GM18498 (cell line): Measurements from ENCODE around the gene UGT3A1.
"Not testable (repeated sequence)": the region's sequence is repeated elsewhere in the genome, so short reads cannot be mapped to it uniquely, and the experiment has no call there.

ENCODE experiments used
- ATAC-seq: cut with Tn5 transposase; IDR thresholded peaks from one replicate; pipeline ENCODE4 v1.9.1; 2021; ENCODE audit warnings: mild to moderate bottlenecking, moderate library complexity; ENCODE audit not compliant: unreplicated experiment

The UGT3A1 gene

GRCh38 chr5:35990941-35991611 is at the start of gene UGT3A1:
Gene UGT3A1, minus strand, starts transcription at chr5:35991390. Its CDS starts 150 bp downstream, at chr5:35991240.
- ATAC-seq = no peak

- no peak for ATAC-seq
Measured at GRCh38 chr5:36035696-36036095, 44.5 kb upstream of the UGT3A1 start.

GRCh38 chr5:36034536-36035134 is 43.4 kb upstream of the UGT3A1 start:
- not testable (repeated sequence) for ATAC-seq

GRCh38 chr5:36033486-36033885 is 42.3 kb upstream of the UGT3A1 start:
- no peak for ATAC-seq

- no peak for ATAC-seq
Measured at GRCh38 chr5:36033047-36033446, 41.9 kb upstream of the UGT3A1 start.

- no peak for ATAC-seq
Measured at GRCh38 chr5:36031223-36031622, 40.0 kb upstream of the UGT3A1 start.

GRCh38 chr5:36029914-36030313 is 38.7 kb upstream of the UGT3A1 start:
- ATAC-seq = no peak

GRCh38 chr5:36028816-36029465 is 37.8 kb upstream of the UGT3A1 start:
- ATAC-seq = no peak

GRCh38 chr5:36027711-36028110 is 36.5 kb upstream of the UGT3A1 start:
- ATAC-seq = no peak

GRCh38 chr5:36026706-36027465 is 35.7 kb upstream of the UGT3A1 start:
- ATAC-seq = no peak

GRCh38 chr5:36022246-36022645 is 31.1 kb upstream of the UGT3A1 start:
- ATAC-seq = not testable (repeated sequence)

- not testable (repeated sequence) for ATAC-seq
Measured at GRCh38 chr5:36019584-36019983, 28.4 kb upstream of the UGT3A1 start.

GRCh38 chr5:36017622-36018021 is 26.4 kb upstream of the UGT3A1 start:
- ATAC-seq = no peak

- ATAC-seq = no peak
Measured at GRCh38 chr5:36017004-36017403, 25.8 kb upstream of the UGT3A1 start.

- ATAC-seq = no peak
Measured at GRCh38 chr5:36013182-36013581, 22.0 kb upstream of the UGT3A1 start.

GRCh38 chr5:36009698-36010097 is 18.5 kb upstream of the UGT3A1 start:
- no peak for ATAC-seq

GRCh38 chr5:36007366-36007765 is 16.2 kb upstream of the UGT3A1 start:
- no peak for ATAC-seq

- no peak for ATAC-seq
Measured at GRCh38 chr5:36006163-36006562, 15.0 kb upstream of the UGT3A1 start.

- ATAC-seq = no peak
Measured at GRCh38 chr5:36001032-36001431, 9.8 kb upstream of the UGT3A1 start.

- no peak for ATAC-seq
Measured at GRCh38 chr5:35999547-35999946, 8.4 kb upstream of the UGT3A1 start.

GRCh38 chr5:35996076-35996475 is 4.9 kb upstream of the UGT3A1 start:
- no peak for ATAC-seq
